ENCODE results near the gene C1orf174. TPM values are rescaled to one million over a fixed set of nuclear protein-coding genes. Genes with fewer than 3 reads are reported as not detected.
A peak's percentile ranks its signal among the peaks of the same experiment; 100 is the strongest.

Gene C1orf174
- total RNA-seq, 1 donor from 2014 or later = 25.7 TPM

- DNase-seq (ENCODE audit: low spot score) = peak; percentile 67
- Mint-ChIP-seq H3K27me3 (ENCODE audit: low read depth) (peaks cover 19% of the 10 kb centered on the region), H3K27ac (ENCODE audit: unreplicated experiment) (no peak overlapping the region), H3K4me3 (ENCODE audit: unreplicated experiment) (no peak overlapping the region), H3K9me3 (ENCODE audit: low read depth) (no peaks in the 10 kb centered on the region), H3K4me1 (ENCODE audit: low read depth) (peaks cover 4% of the 10 kb centered on the region), H3K36me3 (ENCODE audit: low read depth) (no peaks in the 10 kb centered on the region)
- TF ChIP-seq CTCF (IDR thresholded peaks at IDR 0.05) = no peak
Measured at GRCh38 chr1:3915551-3916121, 15.6 kb upstream of the C1orf174 start.

GRCh38 chr1:3914911-3915310 lies 14.8 kb upstream of the C1orf174 start:
- H3K4me3 Mint-ChIP-seq (ENCODE audit: unreplicated experiment) = no peak overlapping the region
- no peaks in the 10 kb centered on the region for H3K36me3 Mint-ChIP-seq (ENCODE audit: low read depth)
- H3K9me3 Mint-ChIP-seq (ENCODE audit: low read depth) = no peaks in the 10 kb centered on the region
- TF ChIP-seq CTCF (IDR thresholded peaks at IDR 0.05) = no peak
- peaks cover 17% of the 10 kb centered on the region for H3K27me3 Mint-ChIP-seq (ENCODE audit: low read depth)
- DNase-seq (ENCODE audit: low spot score) = peak; percentile 84
- no peak overlapping the region for H3K27ac Mint-ChIP-seq (ENCODE audit: unreplicated experiment)
- peaks cover 4% of the 10 kb centered on the region for H3K4me1 Mint-ChIP-seq (ENCODE audit: low read depth)

GRCh38 chr1:3914331-3914851 lies 14.3 kb upstream of the C1orf174 start:
- Mint-ChIP-seq H3K27me3 (ENCODE audit: low read depth) (peaks cover 17% of the 10 kb centered on the region), H3K9me3 (ENCODE audit: low read depth) (no peaks in the 10 kb centered on the region), H3K4me1 (ENCODE audit: low read depth) (peaks cover 4% of the 10 kb centered on the region), H3K4me3 (ENCODE audit: unreplicated experiment) (no peak overlapping the region), H3K27ac (ENCODE audit: unreplicated experiment) (no peak overlapping the region), H3K36me3 (ENCODE audit: low read depth) (no peaks in the 10 kb centered on the region)
- DNase-seq (ENCODE audit: low spot score) = peak; percentile 78
- TF ChIP-seq CTCF (IDR thresholded peaks at IDR 0.05) = no peak

GRCh38 chr1:3912809-3913685 lies 13.0 kb upstream of the C1orf174 start:
- Mint-ChIP-seq H3K36me3 (ENCODE audit: low read depth) (no peaks in the 10 kb centered on the region), H3K9me3 (ENCODE audit: low read depth) (no peaks in the 10 kb centered on the region), H3K27me3 (ENCODE audit: low read depth) (peaks cover 16% of the 10 kb centered on the region), H3K4me3 (ENCODE audit: unreplicated experiment) (no peak overlapping the region), H3K4me1 (ENCODE audit: low read depth) (peaks cover 4% of the 10 kb centered on the region), H3K27ac (ENCODE audit: unreplicated experiment) (no peak overlapping the region)
- peak; percentile 77 for DNase-seq (ENCODE audit: low spot score)
- TF ChIP-seq CTCF (IDR thresholded peaks at IDR 0.05) = no peak

- H3K27ac Mint-ChIP-seq (ENCODE audit: unreplicated experiment) = no peak overlapping the region
Measured at GRCh38 chr1:3911981-3912808, 12.1 kb upstream of the C1orf174 start.

More at GRCh38 chr1:3911981-3912808, 12.1 kb upstream of the C1orf174 start:
- H3K27me3 Mint-ChIP-seq (ENCODE audit: low read depth) = peaks cover 16% of the 10 kb centered on the region
- H3K9me3 Mint-ChIP-seq (ENCODE audit: low read depth) = no peaks in the 10 kb centered on the region
- peak; percentile 73 for DNase-seq (ENCODE audit: low spot score)
- TF ChIP-seq CTCF (IDR thresholded peaks at IDR 0.05) = no peak
- H3K4me3 Mint-ChIP-seq (ENCODE audit: unreplicated experiment) = no peak overlapping the region
- peaks cover 4% of the 10 kb centered on the region for H3K4me1 Mint-ChIP-seq (ENCODE audit: low read depth)
- no peaks in the 10 kb centered on the region for H3K36me3 Mint-ChIP-seq (ENCODE audit: low read depth)

Data from chondrocyte (in vitro differentiated cells).